Mesothelial cell of epicardium (in vitro differentiated cells): ENCODE data around the gene TCF3. TPM values are rescaled to one million over a fixed set of nuclear protein-coding genes. Genes with fewer than 3 reads are reported as not detected.

Experiments used
- DNase-seq, 2 experiments: peaks; one replicate each; pipeline ENCODE4 v3.0.0; 2021; ENCODE audit warnings: low spot score in 2 of 2; ENCODE audit not compliant: unreplicated experiment in 2 of 2
- H3K27ac Mint-ChIP-seq: 2 replicates; pipeline ENCODE4 v1.8.0; 2021; ENCODE audit warnings: mixed read lengths
- H3K27me3 Mint-ChIP-seq: 2 replicates; pipeline ENCODE4 v1.8.0; 2021; ENCODE audit warnings: low read depth, mixed read lengths
- H3K36me3 Mint-ChIP-seq: 2 replicates; pipeline ENCODE4 v1.8.0; 2021; ENCODE audit warnings: mixed read lengths
- H3K4me1 Mint-ChIP-seq: 2 replicates; pipeline ENCODE4 v1.8.0; 2021; ENCODE audit warnings: mixed read lengths
- H3K4me3 Mint-ChIP-seq: 2 replicates; pipeline ENCODE4 v1.8.0; 2021; ENCODE audit warnings: mild to moderate bottlenecking, moderate library complexity, mixed read lengths
- H3K9me3 Mint-ChIP-seq: 2 replicates; pipeline ENCODE4 v1.8.0; 2021; ENCODE audit warnings: mixed read lengths
- total RNA-seq: library from RNA; stranded (reverse); gene quantifications from 3 replicates; pipeline ENCODE4 v1.2.1, GENCODE V29; 2021
- TF ChIP-seq, protein P1 (sequence below): fragments of 200-600 bp; sonication (generic); IDR thresholded peaks from one replicate; pipeline ENCODE4 v1.5.0; 2021; ENCODE audit warnings: antibody characterized with exemption; ENCODE audit not compliant: unreplicated experiment

TCF3 gene
- total RNA-seq, 1 donor from 2014 or later: 227 TPM

DNA sequence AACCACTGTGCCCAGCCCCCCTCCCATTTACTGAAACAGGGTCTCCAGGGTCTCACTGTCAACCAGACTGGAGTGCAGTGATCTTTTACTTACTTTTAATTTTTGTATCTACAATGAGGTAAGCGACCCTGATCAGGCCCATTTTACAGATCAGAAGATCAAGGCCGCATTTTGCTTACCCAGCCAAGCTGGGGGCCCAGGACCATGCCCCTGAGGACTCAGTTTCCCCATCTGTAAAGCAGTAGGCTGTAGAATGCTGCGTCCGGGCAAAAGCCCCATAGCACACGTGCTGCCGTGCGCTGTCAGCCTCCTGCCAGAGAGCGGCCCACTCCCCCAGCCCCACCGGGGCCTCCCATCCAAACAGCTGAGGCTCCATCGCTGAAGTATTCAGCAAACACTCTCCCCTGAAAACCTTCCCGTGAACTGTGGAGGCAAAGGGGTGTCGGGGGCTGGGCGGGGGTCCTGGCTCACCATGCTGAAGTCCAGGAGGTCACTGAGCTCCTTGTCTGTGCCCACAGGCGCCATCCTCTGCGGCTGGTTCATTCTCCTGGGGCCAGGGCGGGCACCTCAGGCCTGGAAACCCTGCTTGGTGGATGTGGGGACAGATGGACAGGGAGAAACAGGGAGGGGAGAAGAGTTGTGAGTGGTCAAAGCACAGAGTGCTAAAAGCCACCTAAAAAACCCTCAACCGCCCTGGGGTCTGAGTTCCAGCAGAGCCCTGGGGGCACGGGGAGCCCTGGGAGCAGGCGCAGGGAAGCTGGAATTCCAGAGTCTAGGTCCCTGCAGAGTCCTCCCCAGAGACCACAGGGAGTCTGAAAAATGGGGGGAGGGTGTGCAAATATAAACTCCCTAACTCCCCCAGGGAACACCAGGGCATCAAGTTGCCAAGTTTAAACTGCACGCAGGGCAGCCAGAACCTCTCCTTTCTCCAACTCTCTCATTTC lies 2.4 kb downstream of the TCF3 start:
- H3K4me3 Mint-ChIP-seq: peak overlapping the region; percentile 94
- no peak for DNase-seq
- H3K9me3 Mint-ChIP-seq: no peaks in the 10 kb centered on the region
- H3K27ac Mint-ChIP-seq: peak overlapping the region; percentile 98
- H3K27me3 Mint-ChIP-seq: no peaks in the 10 kb centered on the region
- H3K36me3 Mint-ChIP-seq: peaks cover 5% of the 10 kb centered on the region
- peaks cover 12% of the 10 kb centered on the region for H3K4me1 Mint-ChIP-seq
- TF ChIP-seq, protein P1, sequence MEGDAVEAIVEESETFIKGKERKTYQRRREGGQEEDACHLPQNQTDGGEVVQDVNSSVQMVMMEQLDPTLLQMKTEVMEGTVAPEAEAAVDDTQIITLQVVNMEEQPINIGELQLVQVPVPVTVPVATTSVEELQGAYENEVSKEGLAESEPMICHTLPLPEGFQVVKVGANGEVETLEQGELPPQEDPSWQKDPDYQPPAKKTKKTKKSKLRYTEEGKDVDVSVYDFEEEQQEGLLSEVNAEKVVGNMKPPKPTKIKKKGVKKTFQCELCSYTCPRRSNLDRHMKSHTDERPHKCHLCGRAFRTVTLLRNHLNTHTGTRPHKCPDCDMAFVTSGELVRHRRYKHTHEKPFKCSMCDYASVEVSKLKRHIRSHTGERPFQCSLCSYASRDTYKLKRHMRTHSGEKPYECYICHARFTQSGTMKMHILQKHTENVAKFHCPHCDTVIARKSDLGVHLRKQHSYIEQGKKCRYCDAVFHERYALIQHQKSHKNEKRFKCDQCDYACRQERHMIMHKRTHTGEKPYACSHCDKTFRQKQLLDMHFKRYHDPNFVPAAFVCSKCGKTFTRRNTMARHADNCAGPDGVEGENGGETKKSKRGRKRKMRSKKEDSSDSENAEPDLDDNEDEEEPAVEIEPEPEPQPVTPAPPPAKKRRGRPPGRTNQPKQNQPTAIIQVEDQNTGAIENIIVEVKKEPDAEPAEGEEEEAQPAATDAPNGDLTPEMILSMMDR: no peak

DNA sequence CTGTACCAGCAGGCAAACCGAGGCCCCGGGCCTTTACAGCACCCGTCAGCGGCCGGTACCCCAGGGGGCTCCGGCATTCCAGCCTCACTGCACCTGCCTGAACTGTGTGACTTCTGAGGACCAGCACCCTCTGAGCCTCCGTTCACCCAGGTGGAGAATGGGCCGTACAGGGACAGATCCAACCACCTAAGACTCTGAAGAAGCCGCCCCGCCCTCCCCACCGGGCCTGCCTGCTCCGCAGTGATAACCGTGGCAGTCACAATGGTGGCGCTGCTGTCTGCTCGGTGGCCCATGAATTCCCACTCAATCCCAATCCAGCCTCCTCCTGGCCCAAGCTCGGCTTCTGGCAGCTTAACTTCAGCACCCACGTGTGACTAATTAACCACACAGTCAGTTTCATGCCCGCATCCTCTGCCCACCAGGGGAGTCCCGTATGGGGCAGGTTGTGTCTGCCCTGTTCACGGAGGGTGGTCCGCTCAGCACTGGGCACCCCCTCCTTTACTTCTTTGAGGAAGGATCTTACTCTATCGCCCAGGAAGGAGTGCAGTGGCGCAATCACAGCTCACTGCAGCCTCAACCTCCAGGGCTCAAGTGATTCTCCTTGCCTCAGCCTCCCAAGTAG lies 3.4 kb downstream of the TCF3 start:
- TF ChIP-seq, protein P1: no peak
- Mint-ChIP-seq H3K4me3 (no peak overlapping the region), H3K9me3 (no peaks in the 10 kb centered on the region), H3K36me3 (peaks cover 5% of the 10 kb centered on the region), H3K27me3 (no peaks in the 10 kb centered on the region), H3K4me1 (peaks cover 12% of the 10 kb centered on the region), H3K27ac (no peak overlapping the region)
- no peak for DNase-seq

DNA sequence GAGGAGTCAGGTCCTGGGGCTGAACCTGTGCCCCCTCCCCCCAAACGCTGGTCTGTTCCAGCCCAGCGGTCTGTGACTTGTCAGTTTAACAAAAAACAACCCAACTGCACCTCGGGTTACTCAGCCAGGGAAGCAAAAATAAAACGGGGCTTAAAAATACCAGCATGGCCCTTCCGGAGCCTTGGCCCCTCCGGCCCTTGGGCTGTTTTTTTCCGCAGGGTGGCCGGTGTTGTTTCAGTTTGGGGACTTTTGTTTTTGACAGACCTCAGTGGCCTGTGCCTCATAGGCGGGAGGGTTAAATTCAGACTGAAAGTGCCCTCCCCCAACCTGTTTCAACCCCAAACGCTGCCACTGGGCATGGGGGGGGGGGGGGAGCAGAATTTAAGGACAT lies 4.0 kb downstream of the TCF3 start:
- TF ChIP-seq, protein P1: no peak
- H3K36me3 Mint-ChIP-seq: peaks cover 5% of the 10 kb centered on the region
- H3K27ac Mint-ChIP-seq: no peak overlapping the region
- no peaks in the 10 kb centered on the region for H3K27me3 Mint-ChIP-seq
- H3K4me3 Mint-ChIP-seq: no peak overlapping the region
- no peak for DNase-seq
- H3K9me3 Mint-ChIP-seq: no peaks in the 10 kb centered on the region
- peaks cover 12% of the 10 kb centered on the region for H3K4me1 Mint-ChIP-seq

DNA sequence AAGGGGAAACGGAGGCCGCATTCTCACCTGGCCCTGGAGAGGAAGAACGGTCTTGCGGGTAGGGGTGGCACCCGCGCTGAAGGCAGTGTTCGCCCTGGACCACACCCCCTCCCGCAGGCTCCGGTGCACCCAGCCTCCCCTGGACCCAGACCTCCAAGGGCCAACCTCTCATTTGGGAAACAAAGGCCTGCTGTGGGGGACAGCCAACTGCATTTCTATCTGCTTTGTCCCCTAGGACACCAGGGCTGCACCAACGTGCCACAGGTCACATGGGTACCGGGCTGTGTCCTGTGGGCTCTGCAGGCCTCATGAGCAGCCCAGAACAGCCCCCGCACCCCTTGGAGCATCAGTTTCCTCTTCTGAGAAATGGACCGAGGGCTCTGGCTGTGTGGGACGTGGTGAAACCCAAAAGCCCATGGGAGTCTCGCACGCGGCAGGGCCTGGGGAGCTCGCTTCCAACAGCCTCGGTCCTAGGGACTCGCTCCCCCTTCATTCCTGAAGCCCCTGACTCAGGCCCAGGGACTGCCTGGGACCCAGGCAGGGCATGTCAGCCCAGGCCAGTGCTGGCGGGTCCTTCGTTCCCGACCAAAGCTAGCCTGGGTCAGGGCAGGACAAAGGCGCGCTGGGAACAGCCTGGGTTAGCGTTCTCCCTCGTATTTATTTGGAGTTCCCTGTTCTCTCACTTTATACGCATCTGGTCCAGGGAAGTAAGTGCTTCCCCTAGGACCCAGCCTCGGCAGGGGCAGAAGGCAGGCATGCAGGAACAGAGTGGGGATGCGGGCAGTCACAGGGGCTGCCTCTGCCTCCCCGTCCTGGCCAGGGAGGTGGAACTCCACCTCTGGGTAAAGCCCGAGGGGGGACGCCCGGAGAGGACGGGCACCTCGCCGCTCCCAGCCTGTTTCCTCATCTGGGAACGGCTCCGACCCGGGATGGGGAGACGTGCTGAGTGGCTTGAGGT lies 4.6 kb downstream of the TCF3 start:
- H3K27me3 Mint-ChIP-seq: no peaks in the 10 kb centered on the region
- DNase-seq: no peak
- no peak overlapping the region for H3K27ac Mint-ChIP-seq
- no peak overlapping the region for H3K4me3 Mint-ChIP-seq
- H3K36me3 Mint-ChIP-seq: peaks cover 5% of the 10 kb centered on the region
- no peaks in the 10 kb centered on the region for H3K9me3 Mint-ChIP-seq
- peaks cover 12% of the 10 kb centered on the region for H3K4me1 Mint-ChIP-seq
- TF ChIP-seq, protein P1: no peak

DNA sequence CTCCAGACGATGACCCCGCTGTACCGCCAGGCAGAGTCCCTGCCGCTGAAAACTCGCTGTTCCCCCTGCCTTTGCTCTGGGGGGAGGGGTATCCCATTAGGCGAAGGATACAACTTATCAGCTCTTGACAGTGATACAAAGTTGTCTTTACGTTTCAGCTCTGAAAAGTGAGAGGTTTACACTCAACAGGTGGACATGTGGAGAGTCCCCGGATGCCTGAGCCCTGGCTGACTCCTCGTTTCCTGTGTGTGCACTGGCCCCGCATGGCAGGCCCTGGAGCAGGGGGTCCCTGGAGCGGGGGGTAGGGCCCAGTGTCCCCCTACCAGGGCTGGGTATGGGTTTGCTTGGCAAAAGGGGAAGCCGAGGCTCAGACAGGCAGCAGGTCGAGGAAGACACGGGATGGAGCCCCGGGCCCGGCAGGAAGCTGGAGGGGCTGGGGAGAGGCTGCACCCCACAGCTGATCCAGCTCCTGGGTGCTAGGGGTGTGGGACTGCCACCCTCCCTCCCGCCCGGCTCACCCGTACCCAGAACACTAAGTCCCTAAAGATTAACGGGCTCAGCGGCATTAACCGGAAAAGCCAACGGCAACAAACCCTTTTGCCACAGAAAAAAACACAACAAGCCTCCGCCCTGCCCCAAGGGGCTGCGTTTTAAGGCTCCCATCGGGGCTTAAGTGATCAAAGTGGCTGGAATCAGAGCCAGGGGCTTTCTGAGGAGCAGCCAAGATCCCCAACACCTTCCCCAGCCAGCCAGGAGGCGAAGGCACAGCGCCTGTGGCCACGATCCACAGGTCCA lies 5.6 kb downstream of the TCF3 start:
- H3K4me1 Mint-ChIP-seq: peaks cover 12% of the 10 kb centered on the region
- H3K9me3 Mint-ChIP-seq: no peaks in the 10 kb centered on the region
- H3K4me3 Mint-ChIP-seq: no peak overlapping the region
- no peaks in the 10 kb centered on the region for H3K27me3 Mint-ChIP-seq
- TF ChIP-seq, protein P1: no peak
- H3K27ac Mint-ChIP-seq: no peak overlapping the region
- H3K36me3 Mint-ChIP-seq: peaks cover 10% of the 10 kb centered on the region
- no peak for DNase-seq
